Inferior parietal cortex (tissue), 1 donor: Measurements from ENCODE around the gene SMARCC1.
"Not testable (repeated sequence)": the region's sequence is repeated elsewhere in the genome, so short reads cannot be mapped to it uniquely, and the experiment has no call there.

Source experiments
- DNase-seq: peaks from one replicate; pipeline ENCODE4 v3.0.0-alpha.2; 2016; ENCODE audit errors: extremely low spot score

Gene SMARCC1

DNA sequence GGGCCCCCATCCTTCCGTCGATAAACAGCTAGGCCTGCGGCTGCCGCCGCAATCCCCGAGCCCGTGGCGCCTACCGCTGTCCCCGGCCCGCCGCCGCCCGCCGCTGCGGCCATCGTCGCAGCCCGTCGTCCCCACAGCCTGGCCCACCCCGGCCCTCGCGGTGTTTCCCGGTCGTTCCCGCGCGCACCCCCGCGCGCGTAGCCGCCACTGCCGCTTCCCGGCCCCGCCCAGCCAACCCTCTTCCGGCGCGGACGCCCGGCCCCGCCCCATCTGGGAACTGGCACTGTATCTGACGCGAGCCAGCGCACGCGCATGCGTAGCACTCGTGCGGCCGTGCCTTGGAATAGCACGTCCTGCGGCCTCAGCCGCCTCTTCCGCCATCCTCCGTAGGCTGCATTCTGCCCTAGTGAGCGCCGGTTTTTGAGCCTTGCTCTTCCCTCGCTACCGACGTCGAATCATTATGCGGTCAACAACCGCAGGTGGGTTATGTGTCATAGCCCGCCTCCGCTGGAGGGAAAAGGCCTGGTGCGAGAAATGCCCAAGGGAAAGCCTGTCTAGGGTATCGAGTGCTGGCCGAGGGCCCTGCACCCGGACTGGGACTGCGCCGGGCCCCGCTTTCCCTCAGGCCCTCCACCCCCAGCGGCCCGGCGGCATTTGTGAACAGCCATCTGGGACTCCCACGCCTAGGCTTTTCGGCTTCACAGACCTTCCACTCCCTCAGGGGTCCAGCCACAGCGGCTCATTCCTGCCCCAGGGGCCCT is at the start of gene SMARCC1:
SMARCC1 (minus strand) TSS at position 209 of the 761 bp plus-strand sequence; CDS start at position 113, 96 bp downstream.
- DNase-seq, result peak; percentile 96

DNA sequence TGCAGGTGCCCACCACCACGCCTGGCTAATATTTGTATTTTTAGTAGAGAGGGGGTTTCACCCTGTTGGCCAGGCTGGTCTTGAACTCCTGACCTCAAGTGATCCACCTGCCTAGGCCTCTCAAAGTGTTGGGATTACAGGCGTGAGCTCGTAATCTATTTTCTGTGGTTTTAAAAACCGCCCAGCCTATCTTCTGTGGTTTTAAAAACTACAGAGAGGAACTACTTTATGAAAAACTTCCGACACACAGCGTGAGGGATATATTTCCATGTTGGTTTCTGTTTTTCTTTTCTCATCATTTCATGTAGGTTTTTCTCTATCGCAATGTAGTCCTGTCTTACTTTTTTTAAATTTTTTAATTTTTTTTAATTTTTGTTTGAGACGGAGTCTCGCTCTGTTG is 47.8 kb upstream of the SMARCC1 start:
- not testable (repeated sequence) for DNase-seq

DNA sequence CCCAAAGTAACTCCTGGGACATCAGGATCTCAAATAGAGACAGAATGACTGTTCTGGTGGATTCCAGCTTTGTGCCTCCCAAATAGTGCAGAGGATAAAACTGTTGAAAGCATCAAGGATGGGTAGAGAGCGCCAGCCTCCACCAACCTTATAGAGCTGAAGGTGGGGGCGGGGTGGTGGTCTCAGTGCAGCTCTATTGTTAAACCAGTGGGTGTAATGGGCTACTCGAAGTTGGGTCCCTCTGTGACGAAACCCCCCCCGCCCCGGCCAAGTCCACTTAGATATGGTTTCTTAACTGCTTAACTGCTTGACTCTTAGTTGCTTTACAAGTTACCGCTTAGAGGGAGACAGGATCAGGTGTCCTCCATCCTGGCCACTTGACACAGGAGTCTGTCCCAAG is 43.9 kb upstream of the SMARCC1 start:
- DNase-seq, result no peak

DNA sequence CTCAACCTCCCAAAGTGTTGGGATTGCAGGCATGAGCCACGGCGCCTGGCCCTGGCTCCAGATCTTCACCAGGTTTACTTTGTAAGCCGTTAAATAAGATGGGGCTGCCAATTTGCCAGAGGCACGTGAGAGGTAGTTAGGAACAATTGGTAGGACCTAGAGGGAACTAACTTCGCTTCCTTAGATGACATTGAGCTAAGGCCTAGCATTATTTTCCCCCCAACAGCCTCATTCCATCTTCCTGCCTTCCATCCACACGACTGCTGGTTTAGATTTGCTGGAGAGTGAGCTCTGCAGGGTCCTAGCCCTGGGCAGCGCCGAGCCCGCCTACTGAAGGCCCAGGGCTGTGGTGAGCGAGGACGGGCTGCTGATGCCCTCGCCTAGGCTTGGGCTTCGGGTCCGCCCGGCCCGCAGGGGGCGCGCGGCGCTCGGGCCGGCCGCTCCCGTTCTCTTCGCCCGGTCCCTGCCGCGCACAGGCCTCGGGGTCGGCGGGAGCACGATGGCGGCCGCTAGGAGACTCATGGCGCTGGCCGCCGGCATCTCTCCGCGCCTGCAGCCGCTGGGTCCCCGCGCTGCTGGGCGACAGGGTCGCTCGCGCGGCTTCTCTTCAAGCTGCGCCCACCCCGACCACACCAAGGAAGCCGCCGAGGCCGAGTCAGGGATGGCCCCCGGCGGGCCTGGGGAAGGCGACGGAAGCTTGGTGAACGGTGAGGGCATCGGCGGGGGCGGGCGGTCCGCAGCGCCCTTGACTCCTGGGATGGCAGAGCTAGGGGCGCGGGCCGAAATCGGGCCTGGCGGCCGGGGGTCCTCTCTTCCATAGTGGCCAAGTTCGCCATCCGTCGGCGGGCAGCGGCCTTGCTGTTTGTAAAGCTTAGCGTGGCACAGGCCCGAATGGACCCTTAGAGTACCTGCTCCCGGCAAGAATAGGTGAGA is 43.1 kb upstream of the SMARCC1 start:
- peak; percentile 82 for DNase-seq

DNA sequence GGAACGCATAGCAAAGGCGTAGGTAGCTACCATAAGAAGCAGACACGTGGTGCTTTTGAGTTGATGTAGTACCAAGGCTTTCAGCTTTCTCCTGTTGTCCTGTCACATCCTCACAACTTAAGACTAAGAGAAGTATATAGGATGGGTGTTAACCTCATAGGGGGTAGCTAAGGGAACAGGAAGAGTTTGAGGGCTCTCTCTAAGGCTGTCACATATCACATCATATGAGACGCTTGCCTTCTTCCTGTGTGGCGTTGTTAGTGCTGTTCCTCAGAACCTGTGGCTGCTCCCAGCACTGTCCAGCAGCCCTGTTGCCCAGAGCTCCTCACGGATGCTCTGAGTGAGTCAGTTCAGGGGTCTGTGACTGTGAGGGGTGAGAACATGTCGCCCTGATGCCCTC is 35.9 kb upstream of the SMARCC1 start:
- no peak for DNase-seq

DNA sequence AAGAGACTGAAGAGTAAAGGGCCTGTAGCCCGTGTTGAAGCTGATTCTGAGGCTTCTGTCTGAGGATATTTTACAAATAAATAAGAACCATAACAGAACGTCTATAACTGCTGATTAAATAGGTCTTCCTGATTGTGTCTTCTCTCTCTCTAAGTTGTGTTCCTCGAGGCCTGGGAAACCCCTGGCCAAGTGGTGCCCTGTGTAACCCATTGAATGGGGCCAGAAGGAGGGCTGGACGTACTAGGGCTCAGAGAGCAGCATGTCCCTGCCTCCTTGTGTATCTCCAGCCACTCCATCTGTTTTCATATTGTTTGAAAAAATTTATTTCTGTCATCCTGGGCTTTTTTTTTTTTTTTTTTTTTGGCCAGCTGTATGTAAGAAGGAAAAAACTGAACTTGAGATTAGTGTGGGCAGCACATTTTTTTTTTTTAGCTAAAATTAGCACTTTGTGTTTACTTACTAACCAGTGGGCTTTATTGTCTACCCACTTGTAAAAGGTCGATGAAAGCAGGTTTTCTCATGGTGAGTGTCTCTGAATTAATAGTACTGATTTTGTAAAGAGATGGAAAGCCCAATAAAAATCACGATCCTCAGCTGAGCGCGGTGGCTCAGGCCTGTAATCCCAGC is 32.0 kb upstream of the SMARCC1 start:
- DNase-seq, result no peak

DNA sequence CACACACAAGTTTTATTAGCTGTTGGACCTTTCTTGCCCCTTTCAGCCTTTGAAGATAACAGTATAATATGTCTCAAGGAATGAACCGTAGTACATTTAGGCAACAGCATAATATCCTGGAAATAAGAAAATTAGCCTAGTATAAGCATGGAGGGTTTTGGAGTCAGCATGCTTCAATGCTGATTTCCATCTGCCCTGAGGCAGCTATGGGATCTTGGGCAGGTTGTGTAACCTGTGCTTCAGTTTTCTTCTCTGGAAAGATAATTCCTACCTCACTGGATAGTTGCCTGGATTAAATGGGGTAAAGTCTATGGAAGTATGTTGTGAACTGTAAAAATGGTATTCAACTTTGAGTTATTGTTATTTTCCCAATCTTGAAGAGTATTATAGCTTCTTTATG is 22.9 kb upstream of the SMARCC1 start:
- DNase-seq, result no peak

DNA sequence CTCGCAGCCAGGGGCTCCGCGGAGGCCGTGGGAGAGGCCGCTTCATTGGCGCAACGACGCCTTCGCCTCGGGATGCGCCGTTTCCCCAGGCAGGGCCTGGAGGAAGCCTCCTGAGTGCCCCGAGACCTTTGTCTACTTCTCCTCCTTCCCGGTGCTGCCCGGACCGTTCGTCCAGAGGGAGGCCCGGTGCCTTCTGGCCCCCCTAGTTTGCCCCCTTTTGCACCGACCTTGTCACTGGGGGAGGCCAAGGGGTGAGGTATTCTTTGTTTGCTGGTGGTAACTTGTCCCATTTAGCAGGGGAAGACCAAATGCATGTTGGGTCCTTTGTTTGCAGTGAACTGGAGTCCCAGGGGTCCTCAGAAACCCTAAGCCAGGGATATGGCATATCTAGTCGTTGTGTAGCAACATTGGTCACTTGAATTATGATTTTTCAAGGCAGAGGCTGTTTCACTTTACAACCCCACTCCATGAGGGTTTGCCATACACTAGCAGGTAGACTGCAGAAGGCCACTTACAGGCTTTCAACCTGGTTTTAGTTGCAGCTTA is 21.9 kb upstream of the SMARCC1 start:
- DNase-seq, result no peak

DNA sequence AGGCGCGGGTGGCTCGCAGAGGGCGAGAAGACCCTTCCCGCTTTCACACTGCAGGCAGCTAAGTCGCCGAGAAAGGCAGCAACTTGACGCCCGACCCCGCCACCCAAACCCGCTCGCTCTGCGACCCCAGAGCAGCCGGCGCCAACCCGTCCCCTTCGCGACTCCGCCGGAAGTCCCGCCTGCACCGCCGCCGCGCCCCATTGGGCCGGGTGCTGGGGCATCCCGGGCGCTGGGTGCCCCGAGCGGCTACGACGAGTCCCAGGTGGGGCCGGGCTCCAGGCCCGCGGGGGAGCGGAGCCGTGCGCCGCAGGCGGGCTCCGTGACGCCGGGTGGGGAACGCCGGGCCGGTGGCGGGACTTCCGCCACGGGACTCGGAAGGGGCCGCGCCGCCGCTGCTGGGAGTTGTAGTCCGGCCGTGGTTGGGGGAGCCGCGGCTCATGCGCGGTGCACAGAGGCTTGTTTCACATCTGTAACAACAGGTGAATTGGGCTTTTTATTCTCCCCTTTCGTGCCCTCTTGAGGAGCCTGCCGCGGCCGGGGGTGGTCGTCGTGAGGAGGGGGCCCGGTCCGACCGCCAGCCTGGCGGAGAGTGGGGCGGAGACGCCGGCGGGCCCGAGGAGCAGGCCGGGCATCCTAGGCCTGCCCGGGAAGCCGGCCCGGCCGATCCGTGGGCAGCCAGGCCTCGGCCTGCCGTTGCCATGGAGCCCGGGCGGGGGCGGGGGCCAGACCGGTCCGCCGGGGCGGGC is 21.2 kb upstream of the SMARCC1 start, which contains the start of gene DHX30:
DHX30 (plus strand) TSS at position 405 of the 746 bp plus-strand sequence. CDS start 7,546 bp downstream, outside the sequence.
- DNase-seq, result peak; percentile 88

DNA sequence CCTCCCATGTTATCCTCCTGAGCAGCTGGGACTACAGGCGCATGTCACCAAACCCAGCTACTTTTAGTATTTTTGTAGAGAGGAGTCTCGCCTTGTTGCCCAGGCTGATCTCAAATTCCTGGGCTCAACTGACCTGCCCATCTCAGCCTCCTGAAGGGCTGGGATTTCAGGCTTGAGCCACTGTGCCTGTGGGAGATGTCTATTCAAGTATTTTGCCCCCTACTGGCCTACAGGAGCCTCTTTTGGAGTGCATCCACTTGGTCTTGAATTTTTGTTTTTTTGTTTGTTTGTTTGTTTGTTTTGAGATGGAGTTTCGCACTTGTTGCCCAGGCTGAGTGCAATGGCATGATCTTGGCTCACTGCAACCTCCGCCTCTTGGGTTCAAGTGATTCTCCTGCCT is 18.0 kb upstream of the SMARCC1 start:
- no peak for DNase-seq

DNA sequence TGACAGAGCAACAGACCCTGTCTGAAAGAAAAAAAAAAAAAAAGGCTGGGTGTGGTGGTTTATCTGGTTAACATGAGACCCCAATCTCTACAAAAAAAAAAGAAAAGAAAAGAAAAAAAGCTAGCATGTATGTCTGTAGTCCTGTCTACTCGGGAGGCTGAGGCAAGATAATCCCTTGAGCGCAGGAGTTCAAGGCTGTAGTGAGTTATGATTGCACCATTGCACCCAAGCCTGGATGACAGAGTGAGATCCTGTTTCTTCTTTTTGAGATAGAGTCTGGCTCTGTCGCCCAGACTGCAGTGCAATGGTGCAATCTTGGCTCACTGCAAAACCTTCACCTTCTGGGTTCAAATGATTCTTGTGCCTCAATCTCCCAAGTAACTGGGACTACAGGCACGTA is 12.9 kb upstream of the SMARCC1 start:
- no peak for DNase-seq

DNA sequence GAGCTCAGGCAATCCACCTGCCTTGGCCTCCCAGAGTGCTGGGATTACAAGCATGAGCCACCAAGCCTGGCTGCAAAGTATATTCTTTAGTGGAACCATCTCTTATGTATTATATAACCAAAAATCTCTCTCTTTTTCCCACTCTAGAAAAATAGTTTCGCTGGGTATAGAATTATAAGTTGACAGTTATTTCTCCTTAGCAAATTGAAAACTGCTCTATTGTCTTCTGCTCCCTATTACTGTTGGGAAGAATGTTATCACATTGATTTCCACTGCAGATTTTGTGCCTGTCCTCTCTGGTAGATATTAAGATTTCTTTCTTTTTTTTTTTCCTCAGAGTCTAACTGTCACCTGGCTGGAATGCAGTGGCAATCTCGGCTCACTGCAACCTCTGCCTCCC is 11.0 kb upstream of the SMARCC1 start:
- DNase-seq, result no peak

DNA sequence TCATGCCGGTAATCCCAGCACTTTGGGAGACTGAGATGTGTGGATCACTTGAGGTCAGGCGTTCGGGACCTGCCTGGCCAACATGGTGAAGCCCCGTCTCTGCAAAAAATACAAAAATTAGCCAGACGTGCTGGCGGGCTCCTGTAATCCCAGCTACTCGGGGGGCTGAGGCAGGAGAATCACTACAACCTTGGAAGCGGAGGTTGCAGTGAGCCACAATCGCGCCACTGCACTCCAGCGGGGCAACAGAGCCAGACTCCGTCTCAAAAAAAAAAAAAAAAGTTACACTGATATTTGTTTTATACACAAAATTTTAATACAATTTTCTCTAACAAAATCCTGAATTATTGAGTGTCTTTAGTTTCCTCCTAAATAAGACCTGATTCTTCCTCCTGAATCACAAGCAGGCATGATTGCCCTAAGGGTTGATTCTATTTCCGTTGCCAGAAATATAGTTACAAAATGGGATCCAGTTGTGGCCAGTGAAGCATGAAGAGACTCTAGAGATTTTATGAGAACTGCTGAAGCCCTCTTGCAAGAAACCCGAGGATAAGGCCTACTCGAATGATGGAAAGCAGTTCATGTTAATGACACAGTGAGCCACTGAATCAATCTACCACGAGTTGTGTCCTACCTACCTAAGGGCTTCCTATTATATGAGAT is 9.6 kb upstream of the SMARCC1 start:
- DNase-seq, result no peak

DNA sequence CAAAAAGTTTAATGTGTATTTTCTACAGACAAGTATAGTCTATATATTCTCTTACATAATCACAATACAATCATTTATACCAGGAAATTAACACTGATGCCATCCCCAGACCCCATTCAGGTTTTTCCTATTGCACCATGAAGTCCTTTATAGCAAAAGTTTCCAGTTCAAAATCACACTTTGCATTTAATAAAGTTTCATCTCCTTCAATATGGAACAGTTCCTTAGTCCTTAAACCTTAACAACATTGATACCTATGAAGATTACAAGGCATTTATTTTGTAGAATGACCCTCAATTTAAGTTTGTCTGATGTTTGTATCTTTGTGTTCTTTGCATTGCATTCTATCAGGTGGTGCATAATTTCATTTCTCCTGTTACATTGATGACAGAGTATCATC is 2.0 kb upstream of the SMARCC1 start:
- no peak for DNase-seq

DNA sequence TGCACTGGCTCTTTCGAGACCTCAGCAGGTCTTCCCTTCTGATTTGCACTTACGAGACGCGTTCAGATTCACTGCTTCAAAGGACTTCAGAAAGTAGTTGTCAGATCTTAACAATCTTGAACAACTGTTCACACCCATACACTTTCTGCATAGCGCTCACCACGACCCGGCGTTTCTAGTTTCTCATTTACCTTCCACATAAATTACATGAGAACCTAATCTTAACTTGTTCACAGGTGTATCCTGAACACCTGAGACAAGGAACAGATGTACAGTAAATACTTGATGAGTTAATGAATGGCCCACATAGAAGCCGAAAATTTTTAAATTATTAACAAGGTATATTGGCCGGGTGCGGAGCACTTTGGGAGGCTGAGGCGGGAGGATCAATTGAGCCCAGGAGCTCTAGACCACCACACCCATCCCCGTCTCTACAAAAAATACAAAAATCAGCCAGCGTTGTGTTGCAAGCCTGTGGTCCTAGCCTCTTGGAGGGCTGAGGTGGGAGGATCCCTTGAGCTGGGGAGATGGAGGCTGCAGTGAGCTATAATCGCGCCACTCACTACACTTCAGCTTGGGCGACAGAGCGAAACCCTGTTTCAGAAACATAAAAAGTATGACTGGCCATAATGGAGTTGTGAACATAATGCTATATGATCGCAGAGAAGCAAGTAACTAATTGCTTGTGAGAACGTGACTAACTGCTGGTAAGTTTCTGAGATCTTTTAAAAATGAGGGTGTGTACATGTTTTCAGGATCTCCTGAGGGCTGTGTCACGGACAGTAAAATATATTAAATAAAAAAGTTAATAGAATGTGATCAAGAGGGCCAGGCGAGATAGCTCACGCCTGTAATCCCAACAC is 984 bp upstream of the SMARCC1 start:
- no peak for DNase-seq

DNA sequence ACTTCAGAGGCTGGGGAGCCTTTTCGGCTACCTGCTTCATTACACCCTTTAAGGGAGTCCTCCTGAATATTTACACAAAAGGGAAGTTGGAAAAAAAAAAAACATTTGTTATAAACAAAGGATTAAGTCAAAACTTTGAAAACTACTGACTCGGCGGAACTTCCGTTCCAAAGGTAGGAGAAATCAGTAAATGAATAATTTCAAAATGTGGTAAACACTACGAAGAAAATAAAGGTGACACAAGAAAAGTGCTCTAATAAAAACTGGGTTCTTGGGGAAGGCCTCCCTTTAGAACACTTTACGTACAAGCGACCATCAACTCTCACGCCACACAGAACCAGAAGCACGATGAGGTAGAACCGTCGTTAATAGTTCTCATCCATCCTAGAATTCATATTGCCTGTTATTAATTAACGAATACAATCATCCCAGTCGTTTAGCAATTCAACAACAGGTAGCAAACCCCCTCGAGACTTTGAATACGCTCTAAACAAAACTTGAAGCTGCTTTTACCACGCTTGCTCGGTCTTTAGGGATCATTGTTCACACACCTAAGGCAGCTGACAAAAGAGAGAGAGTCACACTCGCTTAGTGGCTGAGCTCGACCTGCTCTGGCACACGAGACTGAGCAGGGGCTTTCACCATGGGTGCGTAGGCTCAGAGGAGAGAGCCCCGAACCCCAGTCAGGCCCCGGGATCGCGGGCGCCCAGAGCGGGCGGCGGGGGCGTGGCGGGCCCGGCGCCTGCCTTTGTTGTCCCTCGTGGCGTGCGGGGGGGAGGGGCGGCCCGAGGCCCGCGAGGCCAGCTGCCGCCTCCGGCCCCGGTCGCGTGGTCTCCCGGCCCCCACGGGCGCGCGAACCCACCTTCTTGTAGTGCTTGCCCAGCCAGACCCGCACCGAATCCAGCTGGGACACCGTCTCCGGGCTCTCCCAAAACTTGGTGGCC is 680 bp downstream of the SMARCC1 start:
- DNase-seq, result peak; percentile 44

DNA sequence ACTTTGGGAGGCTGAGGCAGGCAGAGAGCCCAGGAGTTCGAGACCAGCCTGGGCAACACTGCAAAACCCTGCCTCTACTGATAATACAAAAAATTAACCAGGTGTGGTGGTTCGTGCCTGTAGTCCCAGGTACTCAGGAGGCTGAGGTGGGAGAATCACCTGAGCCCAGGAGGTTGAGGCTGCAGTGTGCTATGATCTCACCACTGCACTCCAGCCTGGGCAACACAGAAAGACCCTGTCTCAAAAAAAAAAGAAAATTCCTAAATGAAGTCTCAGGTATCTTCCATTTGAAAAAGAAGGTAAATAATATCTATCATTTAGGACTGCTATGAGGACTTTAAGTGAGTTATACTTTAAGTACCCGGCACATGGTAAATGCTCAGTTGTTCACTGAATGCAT is 2.9 kb downstream of the SMARCC1 start:
- DNase-seq, result no peak

DNA sequence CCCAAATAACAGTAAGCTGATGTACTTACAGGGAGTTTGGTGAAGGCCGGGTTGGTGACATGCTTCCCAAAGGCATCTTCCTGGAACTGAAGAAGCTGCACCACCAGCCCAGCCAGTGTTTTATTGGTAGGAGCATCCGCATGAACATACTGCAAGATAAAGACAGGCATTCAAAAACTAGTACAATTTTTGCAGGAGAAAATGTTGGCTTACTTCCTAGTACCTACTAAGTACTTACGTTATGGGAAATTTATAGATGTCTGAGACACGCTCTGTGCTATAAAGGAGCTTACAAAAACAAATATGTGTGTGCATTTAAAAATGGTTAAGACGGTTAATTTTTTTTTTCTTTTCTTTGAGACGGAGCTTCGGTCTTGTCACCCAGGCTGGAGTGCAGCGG is 8.9 kb downstream of the SMARCC1 start:
- DNase-seq, result no peak

DNA sequence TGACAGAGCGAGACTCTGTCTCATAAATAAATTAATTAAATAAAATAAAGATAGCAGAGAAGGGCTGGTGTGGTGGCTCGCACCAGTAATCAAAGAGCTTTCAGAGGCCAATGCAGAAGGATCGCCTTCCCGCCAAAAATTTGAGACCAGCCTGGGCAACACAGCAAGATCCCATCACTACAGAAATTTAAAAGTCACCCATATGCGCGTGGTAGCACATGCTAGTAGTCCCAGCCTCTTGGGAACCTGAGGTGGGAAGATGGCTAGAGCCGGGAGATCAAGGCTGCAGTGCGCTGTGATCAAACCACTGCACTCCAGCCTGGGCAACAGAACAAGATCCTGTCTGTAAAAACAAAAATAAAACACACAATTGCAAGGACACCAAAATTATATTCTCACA is 9.6 kb downstream of the SMARCC1 start:
- no peak for DNase-seq
